ENCODE results near the gene MRPL48. TPM values are rescaled to one million over a fixed set of nuclear protein-coding genes. Genes with fewer than 3 reads are reported as not detected.

MRPL48 gene
- total and polyA plus RNA-seq, 10 of the 15 experiments (the other 5 are each of a cell fraction or from before 2014, with no cell fraction given), result 46.7 to 159 (median 83.4) TPM

GRCh38 chr11:73783483-73784020, 4.1 kb upstream of the MRPL48 start:
- Histone ChIP-seq H3K4me3 (no peak overlapping the region), H4K20me1 (ENCODE audit: control insufficient read depth, insufficient read depth) (no peaks in the 10 kb centered on the region), H3K9me3 (replicated peaks; ENCODE audit: control insufficient read depth, insufficient read depth, low read length) (no peaks in the 10 kb centered on the region), H3K4me2 (ENCODE audit: control insufficient read depth, insufficient read depth) (no peak overlapping the region), H3K79me2 (ENCODE audit: control insufficient read depth, insufficient read depth, low read length) (peaks cover 5% of the 10 kb centered on the region), H3K27me3 (replicated peaks in 1 of 2; ENCODE audit: control insufficient read depth in 2 of 2, insufficient read depth in 2 of 2, low read length in 1 of 2) (no peaks in the 10 kb centered on the region), H3K27ac (ENCODE audit: control insufficient read depth, insufficient read depth) (no peak overlapping the region), H3K9ac (ENCODE audit: control insufficient read depth, insufficient read depth, low read length) (no peak overlapping the region), H2AFZ (ENCODE audit: control insufficient read depth, low read depth, low read length) (no peak overlapping the region), H3K36me3 (ENCODE audit: control insufficient read depth in 2 of 2, insufficient read depth in 2 of 2, low read length in 1 of 2) (no peaks in the 10 kb centered on the region), H3K4me1 (ENCODE audit: control insufficient read depth, insufficient read depth, low read length) (peaks cover 4% of the 10 kb centered on the region; the same call in 1 of the 2 replicates)
- in situ Hi-C loops (cut with MboI), result no loop called here
- intact Hi-C loops (cut with micrococcal nuclease; ENCODE audit: unreplicated experiment), result no loop called here
- no peak for DNase-seq (ENCODE audit: low read depth, low spot score)
- POLR2A ChIA-PET, result no interaction called here
- no peak for ATAC-seq
- 96% methylated on average over 5 of the region's 5 CpGs for WGBS (ENCODE audit: insufficient coverage, insufficient replicate concordance, low lambda C conversion rate, missing lambda C conversion rate)
- BruUV-seq (replicated peaks), result no TSS peak
- TF ChIP-seq POLR2AphosphoS2 (IDR thresholded peaks at IDR 0.05; ENCODE audit: low read depth, low read length), result no peak
- TF ChIP-seq CREM (IDR thresholded peaks at IDR 0.05; ENCODE audit: low read depth), result no peak
- TF ChIP-seq RB1 (IDR thresholded peaks at IDR 0.05; ENCODE audit: borderline replicate concordance), result no peak
- no peak for TF ChIP-seq BACH1 (IDR thresholded peaks at IDR 0.05; ENCODE audit: borderline replicate concordance)
- TF ChIP-seq MXI1 (IDR thresholded peaks at IDR 0.05; ENCODE audit: low read depth, low read length), result no peak
- no peak for TF ChIP-seq POLR2A (IDR thresholded peaks at IDR 0.05; ENCODE audit: low read depth, low read length)
- no peak for TF ChIP-seq E2F8 (IDR thresholded peaks at IDR 0.05; ENCODE audit: low read depth, partially characterized antibody)
- no peak for TF ChIP-seq SREBF2 (IDR thresholded peaks at IDR 0.05; ENCODE audit: low read length)
- no peak for TF ChIP-seq NR2C1 (IDR thresholded peaks at IDR 0.05)
- TF ChIP-seq ZZZ3 (IDR thresholded peaks at IDR 0.05; ENCODE audit: control insufficient read depth, insufficient read length, low read depth), result no peak
- no peak for TF ChIP-seq TAF1 (IDR thresholded peaks at IDR 0.05; ENCODE audit: borderline replicate concordance, low read depth, low read length)
- TF ChIP-seq BMI1 (IDR thresholded peaks at IDR 0.05; ENCODE audit: borderline replicate concordance), result no peak
- TF ChIP-seq BCLAF1 (IDR thresholded peaks at IDR 0.05), result no peak
- TF ChIP-seq NFXL1 (IDR thresholded peaks at IDR 0.05; ENCODE audit: borderline replicate concordance), result no peak
- TF ChIP-seq NR2C2 (IDR thresholded peaks at IDR 0.05; ENCODE audit: borderline replicate concordance, control insufficient read depth, insufficient read length, low read depth), result no peak
- FAIRE-seq, result no peak
- SMC1A ChIA-PET (ENCODE audit: uncharacterized antibody, unreplicated experiment), result interaction anchor here (1.5 kb wide), 1 partner anchor 23 kb away, joined by 4 read pairs; the partner anchor contains the start of gene RAB6A
- RAD21 ChIA-PET (ENCODE audit: unreplicated experiment), result interaction anchor here (0.6 kb wide), 1 partner anchor 448 kb away, joined by 3 read pairs; no protein-coding TSS in a partner anchor
- CTCF ChIA-PET, result interaction anchor here (0.7 kb wide), 1 partner anchor 10 kb away, joined by 3 read pairs; no protein-coding TSS in a partner anchor
